Type B pancreatic cell (in vitro differentiated cells): ENCODE data around the gene SIRT7. TPM values are rescaled to one million over a fixed set of nuclear protein-coding genes. Genes with fewer than 3 reads are reported as not detected.
A peak's percentile ranks its signal among the peaks of the same experiment; 100 is the strongest.

Source experiments
- DNase-seq: peaks from one replicate; pipeline ENCODE4 v3.0.0; 2021; ENCODE audit warnings: mixed read lengths; ENCODE audit not compliant: unreplicated experiment; ENCODE audit errors: extremely low spot score
- H3K27ac Mint-ChIP-seq: 2 replicates; pipeline ENCODE4 v1.8.0; 2021; ENCODE audit warnings: mild to moderate bottlenecking, mixed read lengths
- H3K27me3 Mint-ChIP-seq: 2 replicates; pipeline ENCODE4 v1.8.0; 2021; ENCODE audit warnings: mixed read lengths
- H3K36me3 Mint-ChIP-seq: 2 replicates; pipeline ENCODE4 v1.8.0; 2021; ENCODE audit warnings: mixed read lengths
- H3K4me1 Mint-ChIP-seq: one replicate; pipeline ENCODE4 v1.8.0; 2021; ENCODE audit warnings: mixed read lengths; ENCODE audit not compliant: unreplicated experiment
- H3K4me3 Mint-ChIP-seq: 2 replicates; pipeline ENCODE4 v1.8.0; 2021; ENCODE audit warnings: mild to moderate bottlenecking, mixed read lengths
- H3K9me3 Mint-ChIP-seq: 2 replicates; pipeline ENCODE4 v1.8.0; 2021; ENCODE audit warnings: mixed read lengths
- total RNA-seq: library from RNA; stranded (reverse); gene quantifications from 2 replicates; pipeline ENCODE4 v1.2.1, GENCODE V29; 2021; ENCODE audit warnings: low replicate concordance
- TF ChIP-seq, protein P1 (sequence below): fragments of 200-600 bp; sonication (generic); conservative IDR thresholded peaks from 2 replicates; pipeline ENCODE4 v1.5.0; 2021; ENCODE audit warnings: antibody characterized with exemption, mild to moderate bottlenecking

The SIRT7 gene
- total RNA-seq, 1 donor from 2014 or later = 29.9 TPM

DNA sequence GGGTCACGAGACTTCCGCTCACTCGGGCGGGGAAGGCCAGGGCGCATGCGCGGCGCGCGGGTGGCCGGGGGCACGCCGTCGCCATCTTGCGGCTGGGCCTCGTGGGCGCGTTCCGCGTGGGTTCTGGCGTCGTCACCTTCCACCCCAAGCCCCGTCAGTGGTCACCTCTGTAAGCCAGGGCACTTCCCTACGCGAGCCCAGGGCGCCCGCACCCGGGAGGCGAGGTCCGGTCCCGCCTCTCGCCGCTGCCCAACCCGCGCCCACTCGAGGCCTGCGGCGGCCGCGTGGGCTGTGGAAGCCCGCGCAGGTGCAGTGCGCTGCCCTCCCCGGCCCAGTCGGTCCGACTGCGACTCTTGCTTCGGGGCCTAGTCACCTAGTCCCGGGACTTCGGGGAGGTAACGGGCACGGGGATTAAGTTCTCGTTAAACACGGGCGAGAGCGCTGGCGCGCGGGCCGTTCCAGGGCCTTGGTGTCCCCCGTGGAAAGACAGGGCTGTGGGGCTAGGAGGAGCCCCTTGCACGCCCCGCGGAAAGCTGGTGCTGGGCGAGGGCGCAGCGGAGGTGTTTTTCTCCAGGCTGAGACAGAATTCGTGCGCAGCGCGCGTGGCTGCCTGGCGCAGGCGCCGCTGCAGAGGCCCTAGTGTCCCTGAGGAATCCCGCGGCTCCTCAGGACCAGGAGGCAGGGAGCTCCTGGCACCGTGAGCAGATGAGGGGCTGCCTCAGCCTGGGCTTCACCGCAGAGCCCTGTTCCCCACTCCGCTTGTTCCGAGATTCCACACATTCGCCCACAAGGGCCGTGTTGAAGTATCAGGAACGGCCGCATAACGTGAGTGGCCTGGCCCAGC is 46.4 kb downstream of the SIRT7 start:
- TF ChIP-seq, protein P1, sequence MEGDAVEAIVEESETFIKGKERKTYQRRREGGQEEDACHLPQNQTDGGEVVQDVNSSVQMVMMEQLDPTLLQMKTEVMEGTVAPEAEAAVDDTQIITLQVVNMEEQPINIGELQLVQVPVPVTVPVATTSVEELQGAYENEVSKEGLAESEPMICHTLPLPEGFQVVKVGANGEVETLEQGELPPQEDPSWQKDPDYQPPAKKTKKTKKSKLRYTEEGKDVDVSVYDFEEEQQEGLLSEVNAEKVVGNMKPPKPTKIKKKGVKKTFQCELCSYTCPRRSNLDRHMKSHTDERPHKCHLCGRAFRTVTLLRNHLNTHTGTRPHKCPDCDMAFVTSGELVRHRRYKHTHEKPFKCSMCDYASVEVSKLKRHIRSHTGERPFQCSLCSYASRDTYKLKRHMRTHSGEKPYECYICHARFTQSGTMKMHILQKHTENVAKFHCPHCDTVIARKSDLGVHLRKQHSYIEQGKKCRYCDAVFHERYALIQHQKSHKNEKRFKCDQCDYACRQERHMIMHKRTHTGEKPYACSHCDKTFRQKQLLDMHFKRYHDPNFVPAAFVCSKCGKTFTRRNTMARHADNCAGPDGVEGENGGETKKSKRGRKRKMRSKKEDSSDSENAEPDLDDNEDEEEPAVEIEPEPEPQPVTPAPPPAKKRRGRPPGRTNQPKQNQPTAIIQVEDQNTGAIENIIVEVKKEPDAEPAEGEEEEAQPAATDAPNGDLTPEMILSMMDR = peak; percentile 27
- Mint-ChIP-seq H3K27ac (peak overlapping the region; percentile 90), H3K4me3 (peak overlapping the region; percentile 89), H3K27me3 (no peaks in the 10 kb centered on the region), H3K36me3 (no peaks in the 10 kb centered on the region), H3K4me1 (peaks cover 11% of the 10 kb centered on the region), H3K9me3 (no peaks in the 10 kb centered on the region)
- DNase-seq = peak; percentile 95

DNA sequence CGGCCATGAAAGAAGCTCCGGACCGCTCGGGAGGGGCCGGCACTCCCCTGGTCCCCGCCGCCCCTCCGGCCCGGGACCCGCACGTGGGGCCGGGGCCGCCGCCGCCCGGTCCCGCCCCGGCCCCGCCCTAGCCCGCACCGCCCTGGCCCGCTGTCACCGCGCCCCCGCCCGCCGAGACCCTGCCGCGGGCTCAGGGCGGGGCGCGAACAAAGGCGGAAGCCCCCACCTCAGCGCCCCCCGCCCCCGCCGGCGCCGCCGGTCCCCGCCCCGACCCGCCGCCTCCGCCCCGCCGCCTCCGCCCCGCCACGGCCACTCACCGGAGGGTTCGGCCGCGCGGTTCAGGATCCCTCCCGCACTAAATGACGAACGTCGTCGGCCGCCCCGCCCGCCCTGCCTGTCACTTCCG is 47.0 kb downstream of the SIRT7 start, which contains the start of gene ARHGDIA:
ARHGDIA (minus strand) TSS at position 357 of the 406 bp plus-strand sequence. CDS start 1,407 bp downstream, outside the sequence.
- Mint-ChIP-seq H3K36me3 (no peaks in the 10 kb centered on the region), H3K4me1 (peaks cover 11% of the 10 kb centered on the region), H3K9me3 (no peaks in the 10 kb centered on the region), H3K27me3 (no peaks in the 10 kb centered on the region), H3K27ac (peak within 1 kb of the TSS; percentile 90), H3K4me3 (peak within 1 kb of the TSS; percentile 89)
- TF ChIP-seq, protein P1 = no peak
- DNase-seq = no peak

DNA sequence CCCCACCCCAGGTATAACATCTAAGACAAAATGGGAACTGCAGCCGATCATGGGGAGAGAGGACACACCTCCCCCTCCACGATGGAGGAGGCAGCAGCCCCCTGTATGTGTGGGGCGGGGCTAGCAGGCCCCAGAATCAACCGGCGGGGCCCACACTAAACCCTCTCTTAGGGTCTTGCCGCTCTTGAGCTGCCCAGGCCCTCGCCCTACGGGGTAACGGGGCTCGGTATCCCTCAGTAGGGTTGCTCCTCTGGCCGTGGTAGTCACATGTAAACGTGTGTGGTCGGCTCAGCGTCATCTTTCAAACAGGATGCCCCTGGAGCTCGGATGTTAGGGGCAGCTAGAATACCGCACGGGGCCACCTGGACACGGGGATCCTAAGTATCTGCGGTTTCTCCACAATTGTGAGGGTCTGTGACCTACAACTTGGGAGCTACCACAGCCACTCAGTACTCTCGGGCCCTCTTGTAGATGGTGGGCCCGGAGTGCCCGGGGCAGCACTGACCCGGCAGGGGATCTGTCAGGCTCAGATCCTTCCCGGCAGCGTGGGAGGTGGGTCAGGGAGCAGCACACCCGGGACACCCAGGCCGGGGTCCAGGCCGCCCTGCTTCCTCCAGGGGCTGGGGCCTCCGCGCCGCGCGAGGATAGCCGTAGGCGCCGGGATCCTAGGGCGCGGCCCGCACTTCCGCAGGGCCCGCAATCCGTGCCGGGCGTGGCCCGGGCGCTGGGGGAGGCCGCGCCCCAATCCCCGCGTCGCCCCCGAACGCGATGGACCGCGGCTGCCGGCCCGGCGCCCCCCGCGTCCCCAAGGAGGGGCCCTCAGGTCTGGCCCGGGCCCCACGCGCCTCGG is 47.6 kb downstream of the SIRT7 start:
- Mint-ChIP-seq H3K4me3 (peak overlapping the region; percentile 89), H3K27me3 (no peaks in the 10 kb centered on the region), H3K9me3 (no peaks in the 10 kb centered on the region), H3K4me1 (peaks cover 11% of the 10 kb centered on the region), H3K36me3 (no peaks in the 10 kb centered on the region), H3K27ac (peak overlapping the region; percentile 89)
- DNase-seq = no peak
- TF ChIP-seq, protein P1 = no peak

DNA sequence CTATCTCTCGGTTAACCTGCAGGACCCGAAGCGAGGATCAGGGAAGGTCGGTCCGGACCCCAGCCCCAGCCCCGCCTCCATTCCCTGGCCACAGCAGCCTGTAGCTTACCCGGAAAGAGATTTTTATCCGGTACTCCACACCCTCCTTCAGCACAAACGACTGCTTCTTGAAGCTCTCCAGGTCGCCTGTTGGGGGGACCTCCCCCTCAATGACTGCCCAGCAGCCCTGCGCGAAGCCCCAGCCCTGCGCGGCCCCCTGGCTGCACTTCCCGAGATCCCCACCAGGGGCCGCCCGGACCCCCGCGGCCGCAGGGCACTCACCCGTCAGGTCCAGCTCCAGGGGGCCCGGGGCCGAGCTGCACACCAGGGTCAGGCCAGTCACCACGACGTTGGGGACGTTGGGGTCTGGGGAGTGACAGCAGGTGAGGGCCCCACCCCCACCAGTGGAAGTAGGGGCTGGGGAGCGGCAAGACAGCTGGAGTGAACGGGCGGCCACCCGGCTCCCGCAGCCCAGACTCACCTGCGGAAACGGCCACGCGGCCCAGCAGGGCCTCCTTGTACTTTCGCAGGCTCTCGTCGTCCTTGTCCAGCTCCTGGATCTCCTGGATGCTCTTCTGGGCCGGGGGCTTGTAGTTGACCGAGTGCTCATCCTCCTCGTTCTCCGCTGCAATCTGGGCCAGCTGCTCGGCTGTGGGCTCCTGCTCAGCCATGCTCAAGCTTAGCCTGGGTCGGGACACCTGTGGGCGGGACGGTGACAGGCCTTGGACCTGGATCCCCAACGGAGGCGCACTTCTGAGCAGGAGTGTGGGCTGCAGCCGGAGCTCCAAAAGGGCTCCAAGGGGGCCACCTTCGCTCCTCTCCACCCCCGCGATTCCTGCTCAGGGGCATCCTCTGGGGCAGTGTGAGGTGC is 48.5 kb downstream of the SIRT7 start:
- DNase-seq = no peak
- TF ChIP-seq, protein P1 = peak; percentile 96
- no peaks in the 10 kb centered on the region for H3K27me3 Mint-ChIP-seq
- H3K4me1 Mint-ChIP-seq = peaks cover 11% of the 10 kb centered on the region
- H3K36me3 Mint-ChIP-seq = no peaks in the 10 kb centered on the region
- H3K27ac Mint-ChIP-seq = peak overlapping the region; percentile 90
- peak overlapping the region; percentile 89 for H3K4me3 Mint-ChIP-seq
- H3K9me3 Mint-ChIP-seq = no peaks in the 10 kb centered on the region
